ENCODE measurements around the gene SORCS2.
A peak's percentile ranks its signal among the peaks of the same experiment; 100 is the strongest.
"Not testable (repeated sequence)": the region's sequence is repeated elsewhere in the genome, so short reads cannot be mapped to it uniquely, and the experiment has no call there.

SORCS2 gene

GRCh38 chr4:7199771-7200441 is 7.6 kb downstream of the SORCS2 start:
- DNase-seq (ENCODE audit: low spot score), result no peak

DNA sequence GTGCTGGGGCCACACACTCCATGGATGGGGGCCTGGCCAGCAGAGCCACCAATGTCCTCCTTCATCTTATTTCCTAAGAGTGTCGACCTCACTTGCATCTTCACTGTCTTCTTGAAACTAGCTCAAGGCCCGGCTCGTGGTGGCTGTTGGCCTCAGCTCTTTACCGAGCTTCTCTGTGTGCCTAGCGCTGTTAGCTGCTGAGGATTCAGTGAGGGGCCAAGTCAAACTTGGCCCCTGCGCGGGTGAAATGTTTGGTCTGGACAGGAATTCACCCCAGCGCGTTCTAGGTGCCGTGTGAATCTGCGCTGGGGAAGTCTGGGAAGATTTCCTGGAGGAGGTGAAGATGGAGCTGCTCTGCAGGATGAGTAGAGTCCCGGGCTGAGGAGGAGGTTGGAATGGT is 8.5 kb downstream of the SORCS2 start:
- DNase-seq (ENCODE audit: low spot score), result no peak

DNA sequence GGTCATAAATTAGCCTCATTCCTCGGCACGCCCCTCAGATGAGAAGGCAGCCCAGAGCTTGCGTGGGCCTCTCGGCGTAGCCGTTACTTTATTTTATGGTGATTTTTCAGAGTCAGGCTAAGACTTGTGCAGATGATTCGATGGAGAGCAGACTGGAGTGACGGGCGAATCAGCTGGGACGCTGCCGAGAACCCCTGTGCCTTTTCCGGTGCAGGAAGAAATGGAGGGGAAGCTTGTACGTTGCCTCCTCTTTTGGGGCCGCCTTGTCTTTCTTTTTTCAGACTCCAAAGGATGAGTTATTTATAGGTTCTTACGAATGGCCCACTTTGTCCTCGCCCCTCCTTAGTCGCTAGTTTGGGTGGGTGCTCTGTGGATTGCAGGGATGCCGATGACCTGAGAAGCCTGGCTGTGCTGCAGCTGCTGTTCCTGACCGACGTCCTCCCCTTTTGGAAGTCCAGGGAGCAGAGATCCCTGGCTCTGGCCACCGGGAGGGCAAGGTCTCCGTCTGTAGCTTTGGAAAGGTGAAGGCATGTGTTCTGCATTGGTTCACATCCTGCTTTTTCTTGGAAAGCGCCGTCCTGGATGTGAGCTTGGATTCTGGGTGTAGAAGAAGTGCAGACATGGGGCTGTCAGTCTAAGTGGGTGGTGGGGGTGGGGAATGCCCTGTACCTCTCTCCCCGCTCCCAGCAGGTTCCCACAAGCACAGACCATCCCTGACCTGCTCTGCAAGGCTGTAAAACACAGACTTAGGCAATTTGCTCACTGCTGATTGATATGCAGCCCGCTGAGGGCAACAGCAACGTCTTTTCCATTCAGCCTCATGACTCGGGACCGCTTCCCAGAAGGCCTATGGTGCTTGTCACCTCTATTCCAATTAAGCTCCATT is 9.3 kb downstream of the SORCS2 start:
- DNase-seq (ENCODE audit: low spot score), result no peak

DNA sequence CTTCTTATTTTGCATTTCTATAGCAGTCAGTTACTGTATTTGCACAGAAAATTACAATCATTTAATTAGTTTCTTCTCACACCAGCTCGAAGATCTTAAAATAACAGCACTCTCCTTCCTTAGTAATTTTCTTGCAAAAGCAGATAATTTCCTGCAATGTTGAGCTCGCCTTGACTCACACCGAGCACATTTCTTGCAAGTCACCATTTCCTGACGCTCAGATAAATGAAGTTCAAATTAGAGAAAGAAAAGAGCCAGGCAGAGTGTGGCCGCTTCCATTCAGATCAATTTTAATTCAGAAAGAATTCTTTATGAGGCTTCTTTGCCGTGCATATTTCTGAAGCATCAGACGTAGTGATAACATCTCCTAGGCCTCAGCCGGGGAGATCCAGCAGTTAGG is 10.1 kb downstream of the SORCS2 start:
- no peak for DNase-seq (ENCODE audit: low spot score)

DNA sequence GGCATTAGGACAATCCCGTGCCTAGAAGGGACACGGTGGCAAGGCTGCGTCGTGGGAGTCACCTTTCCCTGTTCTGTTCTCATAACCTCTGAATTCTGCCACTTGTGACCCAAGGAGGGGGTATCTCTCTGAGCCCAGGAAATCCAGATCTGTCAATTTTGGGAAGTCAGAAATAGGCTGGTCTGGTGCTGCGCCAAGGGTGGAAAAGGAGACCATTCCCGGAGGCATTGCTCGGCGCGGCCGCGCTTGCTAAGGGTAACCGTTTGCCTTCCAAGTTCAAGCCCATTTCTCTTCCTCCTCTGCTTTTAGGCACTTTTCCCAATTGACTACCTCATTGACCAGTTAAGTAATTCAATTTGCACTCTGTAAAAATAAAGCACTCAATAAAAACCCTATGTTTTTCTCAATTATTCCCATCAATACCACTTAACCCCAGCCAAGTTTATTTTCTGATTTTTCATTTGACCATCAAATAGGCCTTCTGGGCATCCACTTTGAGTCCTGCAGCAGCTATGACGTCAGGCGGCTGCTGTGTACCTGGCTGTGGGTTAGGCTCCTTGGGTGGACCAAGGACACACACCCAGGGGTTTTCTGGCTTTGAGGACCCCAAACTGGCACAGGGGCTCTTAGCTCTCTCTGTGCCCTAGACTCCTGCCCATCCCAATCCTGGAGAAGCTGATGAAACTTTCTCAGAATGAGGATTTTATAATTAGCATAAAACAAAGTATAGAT is 12.5 kb downstream of the SORCS2 start:
- DNase-seq (ENCODE audit: low spot score), result no peak

DNA sequence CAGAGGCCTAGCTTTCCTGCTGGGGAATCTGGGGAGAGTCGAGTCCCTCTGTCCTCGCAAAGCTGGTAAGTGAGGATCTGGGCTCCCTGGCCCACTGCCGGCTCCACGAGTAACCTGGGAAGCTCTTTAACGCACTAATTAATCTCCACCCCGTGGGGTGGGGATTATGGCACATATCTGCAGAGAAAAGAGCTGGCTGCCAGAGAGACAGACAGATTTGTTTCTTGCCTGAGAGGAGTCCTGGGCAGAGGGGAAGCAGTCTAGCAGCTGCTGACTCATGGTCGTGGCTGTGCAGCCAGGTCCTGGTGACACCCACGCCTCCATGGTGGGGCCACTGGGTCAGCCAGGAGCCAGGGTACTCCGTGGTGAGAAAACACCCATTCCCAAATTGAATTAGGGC is 14.0 kb downstream of the SORCS2 start:
- peak; percentile 69 for DNase-seq (ENCODE audit: low spot score)

GRCh38 chr4:7206911-7207567 is 14.7 kb downstream of the SORCS2 start:
- peak; percentile 94 for DNase-seq (ENCODE audit: low spot score)

DNA sequence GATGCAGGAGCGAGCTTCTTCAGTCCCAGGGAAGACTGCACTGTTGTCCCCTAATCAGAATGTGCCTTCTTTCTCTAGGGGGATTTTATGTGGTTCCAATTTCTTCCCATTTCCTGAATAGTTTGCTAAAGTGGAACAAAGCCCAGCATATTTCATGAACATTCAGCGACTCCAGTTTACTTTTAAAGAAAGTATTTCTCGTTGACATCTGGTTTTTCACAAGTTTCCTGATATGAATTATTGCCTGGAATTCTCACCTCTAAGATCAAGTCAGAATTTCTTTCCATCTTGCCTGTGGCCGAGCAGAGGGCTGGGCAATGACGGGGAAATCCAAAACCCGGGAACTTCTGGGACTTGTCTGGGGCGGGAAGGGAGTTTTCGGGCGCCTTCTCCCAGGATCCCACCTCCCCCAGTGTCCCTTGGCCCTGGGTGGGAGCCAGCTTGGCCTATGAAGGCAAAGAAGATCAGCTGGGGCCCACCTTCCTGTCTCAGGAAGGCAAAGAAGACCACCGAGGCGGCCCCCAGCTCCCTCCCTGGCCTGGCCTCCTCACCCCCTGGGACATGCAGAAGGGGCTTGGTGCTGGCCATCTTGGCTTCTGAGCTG is 15.4 kb downstream of the SORCS2 start:
- no peak for DNase-seq (ENCODE audit: low spot score)

DNA sequence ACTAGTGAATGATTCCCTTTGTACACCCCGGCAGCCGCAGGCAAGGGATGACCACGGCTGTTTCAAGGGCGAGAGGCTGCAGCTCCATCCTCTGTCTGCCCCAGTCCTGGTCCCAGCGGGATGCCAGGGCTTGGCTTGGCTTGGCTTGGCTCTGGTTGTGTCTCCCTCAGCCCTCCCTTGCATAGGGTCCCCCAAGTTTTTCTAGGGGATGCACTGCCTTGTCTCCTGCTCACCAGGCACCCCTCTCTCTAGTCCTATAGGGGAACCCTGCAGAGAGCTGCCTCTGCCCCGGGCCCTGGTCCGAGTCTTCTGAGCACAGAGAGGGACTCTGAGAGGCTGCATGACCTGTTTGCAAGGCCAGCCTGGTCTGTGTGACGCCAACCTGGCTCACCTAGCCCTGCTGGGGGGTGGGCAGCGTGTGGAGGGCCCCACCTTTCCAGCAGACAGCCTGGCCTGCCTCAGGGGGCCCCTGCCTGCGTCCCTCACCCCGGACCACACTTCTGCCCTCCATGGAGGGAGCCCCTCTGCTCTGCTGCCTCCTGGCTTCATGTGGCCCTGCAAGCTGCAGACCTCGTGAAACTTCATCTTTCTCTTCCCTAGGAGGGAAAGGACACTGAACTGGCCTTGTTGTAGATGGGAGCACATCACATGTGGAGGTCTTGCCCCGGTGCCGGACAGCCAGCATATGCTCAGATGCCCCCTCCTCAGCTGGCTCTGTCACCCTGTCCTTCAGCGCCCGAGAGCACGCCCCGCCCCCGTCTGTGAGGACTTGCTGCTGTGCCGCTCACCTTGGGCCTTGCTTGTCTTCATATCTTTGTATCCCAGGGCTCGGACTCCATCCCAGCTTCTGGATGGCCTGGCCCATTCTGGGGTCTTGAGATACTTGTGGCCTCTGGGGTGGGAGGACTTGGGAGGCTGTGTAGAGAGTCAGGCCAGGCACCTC is 16.4 kb downstream of the SORCS2 start:
- no peak for DNase-seq (ENCODE audit: low spot score)

GRCh38 chr4:7209699-7210098 is 17.4 kb downstream of the SORCS2 start:
- no peak for DNase-seq (ENCODE audit: low spot score)

GRCh38 chr4:7210824-7211223 is 18.5 kb downstream of the SORCS2 start:
- peak; percentile 89 for DNase-seq (ENCODE audit: low spot score)

DNA sequence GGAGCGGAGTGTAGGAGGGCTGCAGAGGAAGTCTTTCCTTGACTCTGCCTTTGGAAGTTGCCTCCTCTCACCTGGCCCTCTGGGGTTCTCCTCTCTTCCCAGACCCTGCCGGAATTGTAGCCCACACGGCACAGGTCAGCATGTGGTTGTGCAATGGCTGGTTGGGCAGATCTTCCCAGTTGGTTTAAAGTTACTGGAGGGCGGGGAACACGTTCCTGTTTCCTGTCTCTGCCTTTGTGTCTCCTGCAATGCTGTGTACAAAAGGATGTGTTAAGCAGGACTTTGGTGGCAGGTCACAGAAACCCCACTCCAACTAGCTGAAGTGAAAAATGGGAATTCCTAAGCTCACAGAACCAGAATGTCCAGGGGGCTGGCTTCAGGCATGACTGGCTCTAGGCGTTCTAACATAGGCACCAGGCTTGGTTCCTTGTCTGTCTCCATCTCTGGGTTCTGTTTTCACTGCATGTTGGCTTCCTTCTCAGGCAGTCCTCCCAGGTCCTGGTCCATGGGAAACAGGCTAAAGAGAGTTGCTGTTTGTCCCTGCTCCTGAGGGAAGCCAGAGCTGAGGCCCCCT is 19.9 kb downstream of the SORCS2 start:
- no peak for DNase-seq (ENCODE audit: low spot score)

- no peak for DNase-seq (ENCODE audit: low spot score)
Measured at GRCh38 chr4:7212921-7213320, 20.6 kb downstream of the SORCS2 start.

DNA sequence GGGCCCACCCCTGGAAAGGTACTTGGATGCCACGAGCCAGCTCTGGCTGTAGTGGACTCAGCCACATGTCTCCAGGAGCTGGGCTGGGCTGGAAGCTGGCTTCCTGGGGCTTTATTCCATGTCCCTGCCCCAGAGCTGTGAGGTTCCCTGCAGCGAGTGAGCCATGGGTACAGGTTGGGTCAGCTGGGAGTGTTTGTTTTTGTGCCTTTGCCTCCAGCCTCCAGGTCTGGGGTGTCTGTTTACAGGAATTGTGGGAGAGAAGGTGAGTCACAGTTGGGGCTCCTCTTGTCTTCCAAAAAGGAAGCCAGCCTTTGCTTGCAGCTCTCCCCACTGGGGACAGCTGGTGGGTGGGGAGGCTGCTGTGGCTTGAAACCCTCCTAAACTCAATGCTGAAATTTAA is 21.5 kb downstream of the SORCS2 start:
- DNase-seq (ENCODE audit: low spot score), result no peak

DNA sequence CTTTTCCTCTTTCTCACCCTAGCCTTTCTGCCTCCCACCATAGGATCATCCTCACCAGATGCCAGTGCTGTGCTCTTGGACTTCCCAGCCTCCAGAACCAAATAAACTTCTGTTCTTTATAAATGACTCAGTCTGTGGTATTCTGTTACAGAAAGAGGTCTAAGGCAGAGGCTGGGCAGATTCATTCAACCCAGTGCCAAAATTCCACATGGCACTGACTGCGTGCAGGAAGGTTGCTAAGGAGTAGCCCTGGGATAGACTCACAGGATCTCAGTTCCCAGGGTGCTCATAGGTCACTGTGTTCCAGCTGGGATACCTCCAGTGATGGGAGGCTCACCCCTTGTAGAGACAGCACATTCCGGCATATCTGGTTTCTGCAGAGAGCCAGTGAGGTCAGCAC is 22.0 kb downstream of the SORCS2 start:
- peak; percentile 50 for DNase-seq (ENCODE audit: low spot score)

- DNase-seq (ENCODE audit: low spot score), result not testable (repeated sequence)
Measured at GRCh38 chr4:7215187-7215586, 22.8 kb downstream of the SORCS2 start.

DNA sequence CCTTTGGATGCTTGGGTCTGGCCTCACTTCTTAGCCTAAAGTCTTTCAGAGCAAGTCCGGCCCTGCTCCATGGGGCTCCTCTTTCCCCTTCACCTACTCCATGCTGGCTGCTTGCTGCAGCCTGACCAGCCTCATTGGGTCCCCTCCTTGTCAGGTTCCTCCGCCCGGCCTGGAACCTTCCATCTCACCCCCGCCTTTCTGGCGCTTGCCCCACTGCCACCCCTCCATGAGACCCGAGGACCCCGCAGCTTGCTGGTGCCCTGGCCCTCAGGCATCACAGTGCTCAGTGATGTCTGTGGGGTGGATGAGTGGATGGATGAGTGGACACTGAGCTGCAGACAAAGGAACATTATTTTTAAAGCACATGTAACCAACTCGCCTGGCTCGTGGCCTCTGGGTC is 24.7 kb downstream of the SORCS2 start:
- no peak for DNase-seq (ENCODE audit: low spot score)

GRCh38 chr4:7217474-7218321 is 25.4 kb downstream of the SORCS2 start:
- no peak for DNase-seq (ENCODE audit: low spot score)

- no peak for DNase-seq (ENCODE audit: low spot score)
Measured at GRCh38 chr4:7218686-7219085, 26.3 kb downstream of the SORCS2 start.

Measured in AG08396 (cell line).